ENCODE data around the gene ATE1.

Gene ATE1

DNA sequence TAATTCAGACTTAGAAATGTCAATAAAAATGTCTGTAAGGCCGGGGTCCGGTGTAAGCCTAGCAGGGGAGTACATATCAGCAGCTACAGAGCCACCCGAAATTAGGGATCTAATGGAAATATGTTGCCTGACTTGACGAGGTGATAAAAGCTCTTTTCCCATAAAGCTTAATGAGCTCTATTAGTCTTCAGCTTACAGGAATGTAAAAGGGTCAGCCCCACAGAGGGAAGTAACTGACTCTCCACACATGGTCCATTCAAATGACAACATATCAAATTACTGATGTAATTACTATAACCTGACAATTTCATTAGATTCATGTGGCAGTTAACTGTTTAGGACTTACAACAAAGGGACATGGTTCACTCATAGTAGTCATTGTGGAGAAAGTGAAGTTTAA is 62.3 kb downstream of the ATE1 start:
- DNase-seq (ENCODE audit: low read depth) = no peak

DNA sequence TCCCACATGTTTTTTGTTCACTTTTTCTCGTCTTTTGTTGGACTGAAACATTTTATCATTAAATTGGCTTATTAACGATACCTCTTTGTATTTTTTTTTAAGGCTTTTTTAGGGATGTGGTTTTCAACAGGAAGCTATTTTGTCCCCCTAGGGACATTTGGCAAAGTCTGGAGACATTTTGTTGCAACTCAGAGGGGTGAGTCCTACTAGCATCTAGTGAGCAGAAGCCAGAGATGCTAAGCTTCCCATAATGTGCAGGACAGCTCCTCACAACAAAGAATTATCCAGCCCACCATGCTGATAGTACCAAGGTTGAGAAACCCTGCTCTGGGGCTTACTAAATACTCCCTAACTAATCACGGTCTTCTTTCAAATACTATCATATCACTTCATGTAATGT is 63.2 kb downstream of the ATE1 start:
- no peak for DNase-seq (ENCODE audit: low read depth)

DNA sequence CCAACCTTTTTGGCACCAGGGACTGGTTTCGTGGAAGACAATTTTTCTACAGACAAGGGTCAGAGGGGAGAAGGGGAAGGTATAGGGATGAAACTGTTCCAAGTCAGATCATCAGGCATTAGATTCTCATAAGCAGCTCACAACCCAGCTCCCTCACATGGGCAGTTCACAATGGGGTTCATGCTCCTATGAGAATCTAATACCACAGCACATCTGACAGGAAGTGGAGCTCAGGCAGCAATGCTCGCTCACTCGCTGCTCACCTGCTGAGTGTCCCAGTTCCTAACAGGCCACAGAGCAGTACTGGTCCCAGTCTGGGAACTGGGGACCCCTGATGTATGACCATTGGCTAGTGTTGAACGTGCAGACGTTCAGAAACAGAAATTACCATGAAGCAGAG is 63.7 kb downstream of the ATE1 start:
- no peak for DNase-seq (ENCODE audit: low read depth)

DNA sequence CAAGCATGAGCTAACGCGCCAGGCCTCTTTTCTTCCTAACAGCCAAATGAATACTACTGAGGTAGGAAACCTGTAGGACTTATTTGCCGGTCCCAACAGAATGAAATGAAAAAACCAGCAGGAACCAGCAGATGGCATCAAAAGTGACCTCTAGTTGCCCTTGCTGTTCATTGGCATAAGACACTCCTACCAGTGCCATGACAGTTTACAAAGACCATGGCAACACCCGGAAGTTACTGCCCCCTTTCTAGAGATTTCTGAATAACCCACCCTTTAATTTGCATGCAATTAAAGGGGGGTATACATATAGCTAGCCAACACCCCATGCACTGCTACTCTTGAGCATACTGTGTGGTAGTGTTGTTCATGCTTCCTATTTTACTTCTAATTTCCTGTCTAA is 65.2 kb downstream of the ATE1 start:
- no peak for DNase-seq (ENCODE audit: low read depth)

DNA sequence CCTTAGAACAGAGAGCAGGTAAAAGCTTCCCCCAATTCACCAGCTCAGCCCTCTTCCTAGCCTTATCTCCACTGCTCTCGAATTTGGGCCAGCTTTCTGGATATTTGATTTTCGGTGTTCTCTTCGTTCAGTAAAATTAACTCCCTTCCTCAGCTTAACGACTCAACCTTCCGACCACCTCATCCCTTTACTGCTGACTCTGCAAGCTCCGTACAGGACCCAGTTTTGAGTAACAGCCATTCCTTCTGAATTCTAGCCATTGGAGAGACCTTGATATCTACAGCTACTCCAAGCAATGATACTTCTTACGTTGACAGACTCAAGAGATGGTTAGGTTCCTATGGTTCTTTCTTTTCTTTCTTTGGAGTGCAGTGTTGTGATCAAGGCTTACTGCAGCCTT is 65.8 kb downstream of the ATE1 start:
- DNase-seq (ENCODE audit: low read depth) = no peak

DNA sequence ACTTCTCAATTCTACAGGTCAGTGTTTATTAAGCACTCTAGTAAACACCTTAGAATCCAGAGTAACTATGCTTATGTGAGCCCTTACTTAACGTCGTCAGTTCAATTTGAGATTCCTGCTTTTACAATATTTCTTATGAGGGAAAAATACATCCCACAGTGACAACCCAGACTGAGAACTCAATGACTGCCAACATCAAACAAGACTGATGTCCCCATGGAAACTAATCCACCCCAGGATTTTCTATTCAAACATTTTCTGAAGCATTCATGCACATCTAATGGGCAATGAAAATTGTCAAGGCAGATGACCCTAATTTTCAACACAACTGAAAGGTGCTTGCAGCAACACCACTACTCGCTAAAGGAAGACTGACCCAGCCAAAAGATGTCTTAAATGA is 67.0 kb downstream of the ATE1 start:
- no peak for DNase-seq (ENCODE audit: low read depth)

DNA sequence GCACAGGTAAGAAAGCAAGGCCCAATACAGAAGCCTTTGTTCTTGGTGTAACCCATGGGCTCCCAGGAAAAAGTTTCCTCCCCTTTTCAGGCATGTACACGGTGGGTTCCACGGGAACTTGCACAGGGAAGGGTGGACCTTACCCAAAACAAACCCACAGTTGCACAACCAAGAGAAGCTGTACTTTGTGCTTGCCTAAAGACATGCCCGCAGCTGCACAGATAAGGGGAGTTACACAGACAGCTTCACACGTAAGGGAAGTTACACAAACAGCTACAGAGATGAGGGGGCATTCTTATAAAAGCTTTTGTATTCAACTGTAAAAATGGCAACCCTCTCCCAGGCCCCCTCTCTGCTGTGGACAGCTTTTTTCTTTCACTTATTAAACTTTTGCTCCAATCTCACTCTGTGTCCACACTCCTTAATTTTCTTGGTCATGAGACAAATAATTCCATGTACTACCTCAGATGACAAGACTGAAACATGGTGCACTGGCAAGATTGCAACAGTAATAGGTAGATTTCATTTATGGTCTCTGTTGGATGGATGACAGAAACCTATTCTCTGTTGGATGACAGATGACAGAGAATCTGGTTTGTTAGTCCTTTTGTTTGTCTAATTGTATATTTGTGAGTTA is 72.9 kb downstream of the ATE1 start:
- DNase-seq (ENCODE audit: low read depth) = no peak

DNA sequence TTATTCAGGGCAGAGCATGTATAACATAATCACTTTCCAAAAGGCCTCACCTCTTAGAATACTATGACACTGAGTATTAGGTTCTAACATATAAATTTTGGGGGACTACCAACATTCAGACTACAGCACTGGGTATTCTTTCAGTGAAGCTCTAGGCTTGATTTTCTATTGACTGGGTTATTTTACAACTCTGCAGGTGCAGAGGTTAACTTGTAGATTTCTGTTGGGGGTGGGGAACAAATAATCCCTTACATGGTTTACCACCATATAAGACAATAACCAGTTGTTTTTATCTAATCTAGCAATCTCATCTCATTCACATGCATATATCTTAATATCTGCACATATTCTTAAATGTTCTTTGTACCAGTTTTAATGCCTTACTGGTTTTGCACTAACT is 73.9 kb downstream of the ATE1 start:
- no peak for DNase-seq (ENCODE audit: low read depth)

DNA sequence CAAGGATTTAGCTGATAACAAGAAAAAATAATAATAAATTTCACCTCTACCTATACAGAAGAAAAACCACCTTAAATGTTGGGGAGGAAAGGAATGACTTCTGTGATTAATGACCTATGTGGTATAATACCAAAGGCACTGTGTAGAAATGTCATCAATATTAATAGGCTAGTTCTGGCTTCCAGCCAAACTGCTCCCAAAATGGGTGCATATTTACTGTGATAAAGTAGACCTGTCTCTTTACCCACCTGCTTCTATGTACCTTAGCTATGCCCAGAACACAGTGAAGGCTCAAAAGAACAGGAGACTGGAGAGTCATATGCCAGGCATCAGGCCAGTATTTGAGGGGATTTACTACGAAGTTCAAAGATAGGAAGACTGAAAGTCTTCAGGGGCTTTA is 76.0 kb downstream of the ATE1 start:
- no peak for DNase-seq (ENCODE audit: low read depth)

DNA sequence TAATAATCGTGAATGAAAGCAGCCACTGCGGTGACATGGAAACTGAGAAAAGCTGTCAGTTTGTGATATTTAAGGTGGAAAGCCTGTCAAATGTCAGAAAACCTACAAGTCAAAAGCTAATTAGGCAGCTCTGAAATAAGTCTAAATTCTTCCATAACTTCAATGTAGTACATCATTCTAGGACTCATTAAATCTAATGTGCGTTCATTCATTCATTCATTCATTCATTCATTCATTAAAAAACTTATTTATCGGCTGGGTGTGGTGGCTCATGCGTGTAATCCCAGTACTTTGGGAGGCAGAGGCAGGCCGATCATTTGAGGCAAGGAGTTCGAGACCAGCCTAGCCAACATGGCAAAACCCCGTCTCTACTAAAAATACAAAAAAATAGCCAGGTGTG is 79.7 kb downstream of the ATE1 start:
- DNase-seq (ENCODE audit: low read depth) = no peak

DNA sequence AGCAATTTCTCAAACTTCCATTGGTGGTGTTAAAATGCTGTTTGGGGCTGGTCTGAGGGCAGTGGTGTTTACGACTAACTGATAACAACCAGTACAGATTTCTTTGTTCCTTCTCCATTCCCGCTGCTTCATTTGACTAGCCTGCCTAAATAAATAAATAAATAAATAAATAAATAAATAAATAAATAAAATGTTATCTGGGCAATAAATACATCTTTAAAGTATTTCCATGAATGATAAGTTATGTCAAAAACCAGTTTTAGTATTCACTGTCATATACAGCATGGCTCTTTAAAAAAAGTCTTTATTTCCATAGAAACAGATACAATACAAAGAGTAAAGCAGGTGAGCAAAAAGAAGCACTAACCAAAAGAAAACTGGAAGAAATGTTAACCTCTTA is 81.3 kb downstream of the ATE1 start:
- DNase-seq (ENCODE audit: low read depth) = no peak

DNA sequence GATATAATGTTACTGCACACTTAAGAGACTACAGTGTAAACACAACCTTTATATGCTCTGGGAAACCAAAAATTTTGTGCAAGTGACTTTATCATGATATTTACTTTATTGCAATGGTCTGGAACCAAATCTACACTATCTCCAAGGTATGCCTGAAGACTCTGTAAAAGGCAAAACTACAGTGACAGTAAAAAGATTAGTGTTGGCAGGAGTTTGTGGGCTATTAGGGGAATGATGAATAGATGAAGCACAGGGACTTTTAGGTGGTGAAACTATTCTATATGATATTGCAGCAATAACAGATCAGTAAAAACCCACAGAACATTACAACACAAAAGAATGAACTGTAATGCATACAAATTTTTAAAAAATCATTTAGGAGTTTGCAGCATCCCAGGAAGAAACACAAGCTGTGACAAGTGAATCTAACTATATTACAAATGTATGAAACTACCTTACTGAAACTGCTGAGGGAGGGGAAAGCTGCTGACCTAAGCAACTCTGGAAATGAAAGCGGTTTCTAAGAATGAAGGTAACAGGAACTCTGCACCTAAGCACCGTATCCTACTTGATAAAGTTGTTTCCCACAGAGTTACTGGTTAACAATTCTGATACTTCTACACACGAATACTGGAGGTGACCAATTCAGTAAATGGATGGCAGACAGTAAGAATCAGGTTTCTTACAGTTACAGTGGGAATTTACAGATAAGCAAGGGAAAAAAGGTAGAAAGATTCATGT is 82.6 kb downstream of the ATE1 start:
- DNase-seq (ENCODE audit: low read depth) = no peak

DNA sequence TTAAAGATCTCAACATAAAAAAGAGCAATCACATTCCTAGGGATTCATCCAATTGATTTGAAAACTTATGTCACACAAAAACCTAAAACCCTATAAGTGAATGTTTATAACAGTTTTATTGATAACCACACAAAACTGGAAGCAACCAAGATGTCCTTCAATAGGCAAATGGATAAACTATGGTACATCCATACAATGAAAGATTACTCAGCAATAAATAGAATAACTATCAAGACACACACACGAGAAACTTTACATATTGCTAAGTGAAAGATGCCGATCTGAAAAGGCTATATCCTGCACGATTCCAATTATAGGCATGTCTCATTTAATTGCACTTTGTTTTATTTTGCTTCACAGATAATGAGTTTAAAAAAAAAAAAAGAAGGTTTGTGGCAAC is 83.3 kb downstream of the ATE1 start:
- no peak for DNase-seq (ENCODE audit: low read depth)

DNA sequence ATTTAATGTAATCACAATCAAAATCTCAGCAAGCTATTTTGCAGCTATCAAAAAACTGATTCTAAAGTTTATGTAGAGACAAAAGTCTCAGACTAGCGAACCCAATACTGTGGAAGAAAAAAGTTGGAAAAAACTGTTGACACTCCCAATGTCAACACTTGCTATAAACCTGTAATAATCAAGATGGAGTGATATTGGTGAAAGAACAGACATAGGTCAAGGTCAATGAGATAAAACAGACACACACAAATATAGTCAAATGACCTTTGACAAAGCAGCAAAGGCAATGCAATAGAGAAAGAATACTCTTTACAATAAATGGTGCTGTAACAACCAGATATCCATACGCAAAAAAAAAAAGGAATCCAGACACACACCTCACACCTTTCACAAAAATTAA is 84.5 kb downstream of the ATE1 start:
- DNase-seq (ENCODE audit: low read depth) = no peak

DNA sequence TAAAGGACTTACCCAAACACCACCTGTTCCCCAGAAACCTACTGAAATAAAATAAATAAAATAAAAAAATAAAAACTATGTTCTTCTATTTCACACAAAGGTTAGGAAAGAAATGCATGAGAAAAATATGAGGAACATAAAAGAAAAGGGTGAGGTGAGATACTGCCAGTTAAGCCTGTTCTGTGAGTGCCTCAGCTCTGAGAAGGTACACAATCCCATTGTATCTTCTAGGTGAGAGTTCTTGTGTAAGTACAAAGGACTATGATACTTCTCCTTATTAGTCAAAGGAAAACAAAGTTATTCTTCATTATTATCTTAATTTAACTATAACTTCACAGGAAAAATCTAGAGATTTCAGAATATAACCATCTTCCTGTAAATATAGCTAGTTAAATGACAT is 86.0 kb downstream of the ATE1 start:
- no peak for DNase-seq (ENCODE audit: low read depth)

DNA sequence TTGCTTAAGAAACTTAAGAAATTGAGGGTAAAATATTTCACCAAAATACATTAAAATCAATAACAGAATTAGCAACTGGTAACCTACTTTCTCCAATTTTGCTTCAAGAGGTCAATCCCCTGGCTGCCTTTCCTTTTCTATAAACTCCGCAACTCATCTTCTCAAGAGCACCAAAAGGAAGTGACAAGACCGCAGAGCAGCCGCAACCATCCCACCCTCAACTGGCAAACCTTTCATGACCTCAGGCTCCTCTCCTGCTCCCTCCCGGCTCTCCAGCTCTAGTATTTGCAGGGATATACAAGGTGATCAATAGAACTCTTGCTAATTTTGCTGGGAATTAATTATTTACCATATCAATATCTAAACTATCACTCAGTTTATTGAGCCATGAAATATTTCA is 88.9 kb downstream of the ATE1 start:
- no peak for DNase-seq (ENCODE audit: low read depth)

DNA sequence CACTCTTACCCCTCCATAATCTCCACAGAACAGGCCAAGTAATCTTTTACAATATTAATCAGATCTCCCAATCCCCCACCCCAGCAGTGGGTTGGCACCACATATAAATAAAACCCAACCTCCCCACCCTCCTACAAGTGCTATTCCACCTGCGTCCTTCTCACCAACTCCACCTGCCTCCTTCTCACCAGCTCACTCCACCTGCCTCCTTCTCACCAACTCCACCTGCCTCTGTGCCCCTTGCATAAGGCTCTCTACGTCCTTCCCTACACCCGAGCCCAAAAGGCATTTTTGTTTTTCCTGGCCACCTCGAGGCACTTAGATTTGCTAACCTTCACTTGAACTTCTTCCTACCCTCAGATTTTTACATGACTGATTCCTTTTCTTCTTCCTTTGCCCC is 89.7 kb downstream of the ATE1 start:
- no peak for DNase-seq (ENCODE audit: low read depth)

DNA sequence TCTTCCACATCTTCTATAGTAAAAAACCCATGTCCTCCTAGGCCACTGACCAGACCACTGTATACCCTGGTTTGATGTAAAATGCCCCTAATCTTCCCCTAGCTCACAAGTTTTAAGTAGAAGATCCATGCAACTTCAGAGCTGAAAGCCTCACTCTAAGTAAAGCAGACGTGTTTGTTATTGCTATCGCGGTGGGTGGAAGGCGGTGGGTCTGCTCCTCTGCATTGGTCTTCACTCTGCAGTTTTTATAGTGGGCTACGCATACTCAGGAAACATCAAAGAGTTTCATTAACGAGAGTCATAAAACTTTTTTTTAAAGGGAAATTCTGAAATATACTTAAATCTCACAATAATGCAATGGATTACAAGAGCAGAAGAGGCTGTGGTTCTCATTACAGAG is 91.7 kb downstream of the ATE1 start:
- DNase-seq (ENCODE audit: low read depth) = no peak

DNA sequence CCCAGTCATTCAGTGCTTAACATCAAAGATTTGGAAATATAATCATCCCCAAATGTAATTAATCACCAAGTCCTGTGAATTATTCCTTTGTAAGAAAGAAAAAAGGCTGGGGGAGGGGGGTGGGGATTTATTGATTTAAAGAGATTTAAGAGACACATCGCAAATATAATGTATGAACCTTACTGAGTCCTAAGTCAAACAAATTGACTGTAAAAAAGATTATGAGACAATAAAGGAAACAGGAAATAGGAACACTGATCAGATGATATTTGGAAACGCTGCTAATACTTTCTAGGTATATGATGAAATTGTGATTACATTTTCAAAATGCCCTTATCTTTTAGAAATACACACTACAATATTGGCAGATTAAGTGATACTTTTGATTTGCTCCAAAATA is 92.5 kb downstream of the ATE1 start:
- no peak for DNase-seq (ENCODE audit: low read depth)

DNA sequence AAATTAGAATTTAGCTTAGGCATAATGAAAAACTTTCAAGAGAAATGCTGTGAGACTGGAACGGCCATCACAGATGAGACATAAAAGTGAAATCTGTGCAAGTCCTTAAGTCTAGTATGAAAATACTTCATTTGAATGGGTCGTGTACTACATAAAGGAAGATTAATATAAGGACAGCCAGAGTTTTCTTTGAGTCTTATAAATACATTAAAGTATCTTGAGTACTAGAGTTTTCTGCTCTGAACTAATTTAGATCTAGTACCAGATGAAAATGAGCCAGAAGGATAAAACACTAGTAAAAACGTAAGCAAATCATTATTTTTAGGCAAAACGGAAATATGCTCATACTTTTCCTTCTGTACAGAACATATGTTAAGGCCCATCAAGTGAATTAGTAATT is 93.1 kb downstream of the ATE1 start:
- DNase-seq (ENCODE audit: low read depth) = no peak

DNA sequence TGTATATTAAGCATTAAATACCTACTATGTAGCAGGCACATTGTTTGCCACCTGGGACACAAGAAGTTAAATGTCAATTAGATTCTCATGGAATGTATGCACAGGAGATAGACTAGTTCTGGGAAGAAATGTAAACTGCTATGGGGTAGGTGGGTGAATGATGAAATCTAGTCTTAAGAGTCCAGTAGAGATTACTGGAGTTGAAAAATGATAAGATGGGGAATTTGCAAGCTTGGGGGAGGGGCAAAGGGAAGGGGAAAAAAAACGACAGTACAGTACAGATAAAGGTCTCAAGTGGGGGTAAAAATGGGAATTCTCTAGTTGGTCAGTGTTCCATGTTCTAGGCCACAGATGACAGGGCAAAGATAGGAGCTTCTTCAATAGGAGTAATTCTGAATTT is 94.4 kb downstream of the ATE1 start:
- DNase-seq (ENCODE audit: low read depth) = no peak

DNA sequence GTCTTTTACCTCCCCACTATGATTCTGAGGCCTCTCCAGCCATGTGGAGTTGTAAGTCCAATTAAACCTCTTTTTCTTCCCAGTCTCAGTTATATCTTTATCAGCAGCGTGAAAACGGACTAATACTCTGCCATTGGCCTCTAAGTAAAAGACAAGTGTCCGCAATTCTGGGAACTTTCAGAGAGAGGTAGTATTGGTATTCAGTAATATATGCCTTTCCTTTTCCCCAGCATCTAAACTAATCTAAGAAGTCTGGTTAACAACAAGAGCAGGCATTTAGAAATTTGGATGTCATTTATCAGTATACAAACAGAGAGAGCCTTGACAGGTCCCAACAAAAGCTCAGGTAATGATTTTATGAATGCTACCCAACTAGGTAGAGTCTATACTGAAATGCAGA is 95.2 kb downstream of the ATE1 start:
- no peak for DNase-seq (ENCODE audit: low read depth)

DNA sequence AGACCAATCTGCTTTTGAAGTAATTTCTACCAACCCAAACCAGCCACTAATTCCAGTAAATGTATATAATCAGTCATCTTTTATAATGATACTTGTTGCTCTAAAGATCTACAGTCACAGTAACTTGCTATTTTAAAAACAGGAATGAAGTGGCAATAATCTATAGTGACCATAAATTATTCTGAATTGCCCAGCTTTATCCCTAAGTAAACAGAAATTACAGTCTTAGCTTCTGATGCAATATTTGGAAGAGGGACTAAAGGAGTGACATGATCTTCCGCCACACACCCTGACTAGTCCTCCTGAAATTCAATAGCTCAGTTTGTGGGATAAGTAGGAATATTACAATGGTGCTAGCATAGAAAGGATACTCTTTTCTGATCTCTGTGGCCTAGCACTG is 96.1 kb downstream of the ATE1 start:
- no peak for DNase-seq (ENCODE audit: low read depth)

DNA sequence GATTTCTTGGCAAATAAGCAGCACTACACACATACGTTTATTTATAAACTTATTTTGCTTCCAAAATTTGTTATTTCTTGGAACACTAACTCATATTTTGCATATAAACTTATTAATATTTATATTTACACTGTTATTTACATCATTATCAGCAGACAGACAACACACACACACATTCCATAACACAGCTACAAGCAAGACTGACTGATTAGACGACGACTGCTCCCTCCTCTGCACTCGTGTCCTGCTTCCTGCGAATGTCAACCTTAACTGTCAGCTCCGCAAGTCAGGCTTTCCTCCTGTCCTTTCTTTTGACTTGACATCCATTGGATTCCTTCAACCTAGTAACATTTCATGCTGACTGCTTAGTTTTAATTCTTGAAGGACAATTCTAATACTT is 96.6 kb downstream of the ATE1 start:
- DNase-seq (ENCODE audit: low read depth) = no peak
